SK-N-SH treated with all-trans-retinoic acid at 6 μM for 48 hours (cell line): ENCODE data around the gene WNT3.
"Not testable (repeated sequence)": the region's sequence is repeated elsewhere in the genome, so short reads cannot be mapped to it uniquely, and the experiment has no call there.

Experiments
- ATAC-seq: fragments of 200-7000 bp; cut with Tn5 transposase; 3 replicates; pipeline ENCODE4 v1.9.1; 2020; ENCODE audit warnings: mild to moderate bottlenecking, moderate library complexity
- ARNTL ChIP-seq: fragments of 450-650 bp; formaldehyde crosslinking; IDR thresholded peaks from 2 replicates; pipeline ENCODE4 v1.5.0; 2020; ENCODE audit warnings: low read depth, mild to moderate bottlenecking, moderate library complexity, borderline replicate concordance
- BACH2 ChIP-seq: fragments of 250-450 bp; sonication (Bioruptor Pico); IDR thresholded peaks from 2 replicates; pipeline ENCODE4 v1.9.0; 2021; ENCODE audit warnings: mild to moderate bottlenecking, borderline replicate concordance
- CREB5 ChIP-seq: fragments of 250-450 bp; sonication (Bioruptor Pico); IDR thresholded peaks from 2 replicates; pipeline ENCODE4 v1.5.1; 2020; ENCODE audit warnings: low read depth, mild to moderate bottlenecking, moderate library complexity
- CSDC2 ChIP-seq: fragments of 250-450 bp; sonication (Bioruptor Pico); IDR thresholded peaks from 2 replicates; pipeline ENCODE4 v1.5.0; 2020; ENCODE audit warnings: mild to moderate bottlenecking, moderate library complexity
- CSRNP3 ChIP-seq: fragments of 250-450 bp; sonication (Bioruptor Pico); IDR thresholded peaks from 2 replicates; pipeline ENCODE4 v1.5.1; 2021; ENCODE audit warnings: mild to moderate bottlenecking, moderate library complexity
- ESRRG ChIP-seq: fragments of 250-450 bp; sonication (Bioruptor Pico); IDR thresholded peaks from 2 replicates; pipeline ENCODE4 v1.6.1; 2021; ENCODE audit warnings: mild to moderate bottlenecking
- GLIS3 ChIP-seq: fragments of 250-450 bp; sonication (Bioruptor Pico); IDR thresholded peaks from 2 replicates; pipeline ENCODE4 v1.5.0; 2020; ENCODE audit warnings: mild to moderate bottlenecking, moderate library complexity
- ISL1 ChIP-seq: fragments of 250-450 bp; sonication (Bioruptor Pico); IDR thresholded peaks from 2 replicates; pipeline ENCODE4 v2.1.2; 2022; ENCODE audit warnings: mild to moderate bottlenecking, moderate library complexity
- PPARA ChIP-seq: fragments of 250-450 bp; sonication (Bioruptor Pico); IDR thresholded peaks from 2 replicates; pipeline ENCODE4 v1.5.0; 2020; ENCODE audit warnings: mild to moderate bottlenecking, borderline replicate concordance
- SNAI2 ChIP-seq: fragments of 250-450 bp; sonication (Bioruptor Pico); IDR thresholded peaks from 2 replicates; pipeline ENCODE4 v1.5.0; 2020; ENCODE audit warnings: mild to moderate bottlenecking, moderate library complexity
- TCF4 ChIP-seq: fragments of 250-450 bp; sonication (Bioruptor Pico); IDR thresholded peaks from 2 replicates; pipeline ENCODE4 v1.8.0; 2021; ENCODE audit warnings: mild to moderate bottlenecking, moderate library complexity, borderline replicate concordance
- TSHZ2 ChIP-seq: fragments of 250-450 bp; sonication (Bioruptor Pico); IDR thresholded peaks from 2 replicates; pipeline ENCODE4 v1.5.0; 2020; ENCODE audit warnings: mild to moderate bottlenecking, moderate library complexity
- ZC3H10 ChIP-seq: fragments of 250-450 bp; sonication (Bioruptor Pico); IDR thresholded peaks from 2 replicates; pipeline ENCODE4 v1.5.1; 2021; ENCODE audit warnings: mild to moderate bottlenecking, moderate library complexity
- ZFP30 ChIP-seq: fragments of 450-650 bp; formaldehyde crosslinking; IDR thresholded peaks from 2 replicates; pipeline ENCODE4 v1.5.0; 2022; ENCODE audit warnings: mild to moderate bottlenecking, moderate library complexity
- ZNF70 ChIP-seq: fragments of 450-650 bp; formaldehyde crosslinking; IDR thresholded peaks from 2 replicates; pipeline ENCODE4 v1.5.0; 2020; ENCODE audit warnings: mild to moderate bottlenecking, moderate library complexity

Gene WNT3

GRCh38 chr17:46841561-46842379 is 23.3 kb upstream of the WNT3 start:
- TF ChIP-seq ISL1 (CRISPR knock-in tag), result no peak
- no peak for TF ChIP-seq PPARA (CRISPR knock-in tag)
- no peak for TF ChIP-seq ZFP30 (CRISPR knock-in tag)
- no peak for TF ChIP-seq CSRNP3 (CRISPR knock-in tag)
- no peak for TF ChIP-seq GLIS3
- TF ChIP-seq TSHZ2 (CRISPR knock-in tag), result no peak
- no peak for TF ChIP-seq ZC3H10 (CRISPR knock-in tag)
- no peak for TF ChIP-seq ZNF70 (CRISPR knock-in tag)
- TF ChIP-seq ESRRG (CRISPR knock-in tag), result no peak
- TF ChIP-seq CREB5 (CRISPR knock-in tag), result no peak
- TF ChIP-seq TCF4, result no peak
- TF ChIP-seq SNAI2 (CRISPR knock-in tag), result no peak
- ATAC-seq, result peak; percentile 90

GRCh38 chr17:46840596-46840995 is 22.1 kb upstream of the WNT3 start:
- not testable (repeated sequence) for ATAC-seq

- TF ChIP-seq ISL1 (CRISPR knock-in tag), result no peak
- no peak for TF ChIP-seq TSHZ2 (CRISPR knock-in tag)
- no peak for TF ChIP-seq SNAI2 (CRISPR knock-in tag)
- no peak for TF ChIP-seq ARNTL (CRISPR knock-in tag)
- ATAC-seq, result no peak
Measured at GRCh38 chr17:46839211-46839610, 20.7 kb upstream of the WNT3 start.

- TF ChIP-seq CSDC2 (CRISPR knock-in tag), result no peak
- TF ChIP-seq CSRNP3 (CRISPR knock-in tag), result no peak
- no peak for TF ChIP-seq ARNTL (CRISPR knock-in tag)
- TF ChIP-seq ZNF70 (CRISPR knock-in tag), result no peak
- no peak for TF ChIP-seq BACH2 (CRISPR knock-in tag)
- ATAC-seq, result no peak
Measured at GRCh38 chr17:46837521-46837920, 19.0 kb upstream of the WNT3 start.
